HG03469 (cell line): ENCODE results near the gene CES2.
"Not testable (repeated sequence)": the region's sequence is repeated elsewhere in the genome, so short reads cannot be mapped to it uniquely, and the experiment has no call there.

Source experiments
- ATAC-seq: cut with Tn5 transposase; IDR thresholded peaks from one replicate; pipeline ENCODE4 v1.9.1; 2021; ENCODE audit warnings: mild to moderate bottlenecking, moderate library complexity, moderate number of reproducible peaks; ENCODE audit not compliant: unreplicated experiment

Gene CES2

GRCh38 chr16:66934138-66934838 lies 1.0 kb upstream of the CES2 start, which contains the start of gene CIAO2B:
TSS of gene CIAO2B (minus strand) at chr16:66934402. CDS start at chr16:66934364, 38 bp downstream.
- peak; percentile 34 for ATAC-seq

- not testable (repeated sequence) for ATAC-seq
Observed at GRCh38 chr16:66934839-66935313, 440 bp upstream of the CES2 start.

DNA sequence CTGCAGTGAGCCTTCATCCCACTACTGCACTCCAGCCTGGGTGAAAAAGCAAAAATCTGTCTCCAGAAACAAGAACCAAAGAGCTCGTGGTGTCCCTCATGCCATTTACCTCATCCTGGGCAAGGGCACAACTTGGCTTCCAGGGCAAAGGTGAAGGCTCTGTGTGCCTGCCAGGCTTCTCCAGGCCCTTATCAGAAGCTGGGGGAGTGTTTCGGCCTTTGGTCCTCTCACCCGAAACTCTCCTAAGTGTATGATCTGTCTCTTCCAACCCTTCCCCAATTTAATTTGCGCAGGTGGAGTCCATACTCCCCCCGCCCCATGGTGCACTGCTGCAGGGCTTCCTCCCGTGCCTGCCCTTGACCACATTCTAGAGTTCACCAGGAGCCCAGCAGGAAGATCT lies 1.1 kb downstream of the CES2 start:
- ATAC-seq = no peak

- ATAC-seq = no peak
Observed at GRCh38 chr16:66936889-66937554, 1.7 kb downstream of the CES2 start.

DNA sequence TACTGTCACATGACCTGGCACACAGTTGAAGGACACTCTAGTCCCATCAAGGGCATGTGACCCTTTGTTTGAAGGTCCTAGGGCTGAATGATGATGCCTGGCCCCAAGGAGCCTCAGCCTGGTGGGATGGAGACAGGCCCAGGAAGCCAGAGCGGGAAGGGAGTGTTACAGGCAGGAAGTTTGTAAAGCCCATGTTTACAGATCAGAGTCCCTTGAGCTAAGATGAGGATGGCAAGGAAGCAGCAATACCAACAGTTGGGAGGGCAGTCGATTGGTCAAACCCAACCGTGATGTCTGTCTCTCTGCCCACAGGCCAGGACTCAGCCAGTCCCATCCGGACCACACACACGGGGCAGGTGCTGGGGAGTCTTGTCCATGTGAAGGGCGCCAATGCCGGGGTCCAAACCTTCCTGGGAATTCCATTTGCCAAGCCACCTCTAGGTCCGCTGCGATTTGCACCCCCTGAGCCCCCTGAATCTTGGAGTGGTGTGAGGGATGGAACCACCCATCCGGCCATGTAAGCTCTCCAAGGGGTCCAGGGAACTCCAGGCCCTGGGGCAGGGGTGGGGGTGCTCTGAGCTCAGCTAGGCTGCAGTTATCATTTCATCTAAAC lies 2.5 kb downstream of the CES2 start:
- no peak for ATAC-seq

DNA sequence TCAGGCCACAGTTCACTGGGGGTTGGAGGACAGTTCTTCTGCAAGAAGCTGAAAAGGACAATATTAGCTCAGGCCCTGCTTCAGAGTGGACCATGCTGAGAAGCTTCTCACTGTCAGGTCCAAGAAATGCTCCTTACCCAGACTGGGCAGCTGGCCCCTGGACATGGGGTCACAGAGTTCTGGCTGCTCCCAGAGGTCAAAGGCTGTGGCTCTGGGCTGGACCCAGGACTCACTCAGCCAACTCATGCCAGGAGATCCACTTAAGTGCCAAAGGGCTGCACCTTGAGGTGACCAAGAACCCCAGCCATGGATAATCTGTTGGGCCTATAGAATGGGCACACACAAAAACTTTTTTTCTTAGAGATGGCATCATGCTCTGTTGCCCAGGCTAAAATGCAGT lies 4.0 kb downstream of the CES2 start:
- no peak for ATAC-seq

DNA sequence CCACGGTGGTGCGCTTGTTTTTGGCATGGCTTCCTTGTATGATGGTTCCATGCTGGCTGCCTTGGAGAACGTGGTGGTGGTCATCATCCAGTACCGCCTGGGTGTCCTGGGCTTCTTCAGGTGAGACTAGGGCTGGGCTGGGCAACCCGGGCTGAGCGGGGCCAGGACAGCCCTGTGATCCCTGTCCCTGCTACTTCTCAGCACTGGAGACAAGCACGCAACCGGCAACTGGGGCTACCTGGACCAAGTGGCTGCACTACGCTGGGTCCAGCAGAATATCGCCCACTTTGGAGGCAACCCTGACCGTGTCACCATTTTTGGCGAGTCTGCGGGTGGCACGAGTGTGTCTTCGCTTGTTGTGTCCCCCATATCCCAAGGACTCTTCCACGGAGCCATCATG lies 4.9 kb downstream of the CES2 start:
- no peak for ATAC-seq

GRCh38 chr16:66942981-66943380 lies 7.7 kb downstream of the CES2 start:
- no peak for ATAC-seq

- ATAC-seq = no peak
Observed at GRCh38 chr16:66943426-66944053, 8.2 kb downstream of the CES2 start.

DNA sequence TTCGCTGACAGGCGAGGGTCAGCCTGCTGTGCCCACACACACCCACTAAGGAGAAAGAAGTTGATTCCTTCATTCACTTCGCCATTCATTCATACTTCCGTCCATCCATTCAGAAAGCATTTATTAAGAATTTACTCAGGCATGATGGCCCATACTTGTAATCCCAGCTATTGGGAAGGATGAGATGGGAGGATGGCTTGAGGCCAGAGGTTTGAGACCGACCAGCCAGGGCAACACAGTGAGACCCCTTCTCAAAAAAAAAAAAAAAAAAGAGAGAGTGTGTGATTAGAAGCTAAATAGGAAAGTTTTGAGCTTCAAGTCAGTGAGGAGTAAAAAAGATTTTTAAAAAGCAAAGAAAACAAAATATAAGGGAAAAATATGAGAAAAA lies 8.7 kb downstream of the CES2 start:
- ATAC-seq = no peak

GRCh38 chr16:66944971-66945370 lies 9.7 kb downstream of the CES2 start:
- ATAC-seq = not testable (repeated sequence)

DNA sequence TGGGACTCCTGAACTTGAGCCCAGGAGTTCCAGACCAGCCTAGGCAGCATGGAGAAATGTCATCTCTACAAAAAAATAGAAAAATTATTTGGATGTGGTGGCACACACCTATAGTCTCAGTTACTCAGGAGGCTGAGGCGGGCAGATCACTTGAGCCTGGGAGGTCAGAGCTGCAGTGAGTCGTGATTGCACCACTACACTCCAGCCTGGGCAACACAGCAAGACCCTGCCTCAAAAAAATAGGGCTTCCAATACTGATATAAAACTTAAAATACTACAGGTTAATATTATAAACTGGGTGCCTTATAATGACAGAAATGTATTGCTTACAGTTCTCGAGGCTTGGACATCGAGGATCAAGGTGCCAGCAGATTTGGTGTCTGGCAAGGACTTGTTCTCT lies 10.6 kb downstream of the CES2 start:
- no peak for ATAC-seq

GRCh38 chr16:66946541-66946940 lies 11.2 kb downstream of the CES2 start:
- ATAC-seq = no peak

GRCh38 chr16:66946974-66947301 lies 11.6 kb downstream of the CES2 start:
- ATAC-seq = no peak

GRCh38 chr16:66947302-66948065 lies 12.2 kb downstream of the CES2 start:
- ATAC-seq = peak; percentile 66

GRCh38 chr16:66948134-66948836 lies 13.0 kb downstream of the CES2 start:
- no peak for ATAC-seq

- no peak for ATAC-seq
Observed at GRCh38 chr16:66948837-66949225, 13.5 kb downstream of the CES2 start.

DNA sequence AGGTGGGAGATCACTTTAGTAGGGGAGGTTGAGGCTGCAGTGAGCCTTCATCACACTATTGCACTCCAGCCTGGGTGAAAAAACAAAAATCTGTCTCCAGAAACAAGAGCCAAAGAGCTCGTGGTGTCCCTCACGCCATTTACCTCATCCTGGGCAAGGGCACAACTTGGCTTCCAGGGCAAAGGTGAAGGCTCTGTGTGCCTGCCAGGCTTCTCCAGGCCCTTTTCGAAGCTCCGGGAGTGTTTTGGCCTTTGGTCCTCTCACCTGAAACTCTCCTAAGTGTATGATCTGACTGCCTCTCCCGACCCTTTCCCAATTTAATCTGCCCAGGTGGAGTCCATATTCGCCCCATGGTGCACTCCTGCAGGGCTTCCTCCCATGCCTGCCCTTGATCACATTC lies 14.2 kb downstream of the CES2 start:
- no peak for ATAC-seq

GRCh38 chr16:66950437-66950836 lies 15.1 kb downstream of the CES2 start:
- ATAC-seq = no peak
